NCI-H82 treated with DMSO at 0.1 percent for 48 hours (cell line): ENCODE measurements around the gene MTHFSD.

Experiments used
- DNase-seq: peaks from one replicate; lab custom pipeline; 2025; ENCODE audit not compliant: unreplicated experiment; lab: John Stamatoyannopoulos, UW

The MTHFSD gene

DNA sequence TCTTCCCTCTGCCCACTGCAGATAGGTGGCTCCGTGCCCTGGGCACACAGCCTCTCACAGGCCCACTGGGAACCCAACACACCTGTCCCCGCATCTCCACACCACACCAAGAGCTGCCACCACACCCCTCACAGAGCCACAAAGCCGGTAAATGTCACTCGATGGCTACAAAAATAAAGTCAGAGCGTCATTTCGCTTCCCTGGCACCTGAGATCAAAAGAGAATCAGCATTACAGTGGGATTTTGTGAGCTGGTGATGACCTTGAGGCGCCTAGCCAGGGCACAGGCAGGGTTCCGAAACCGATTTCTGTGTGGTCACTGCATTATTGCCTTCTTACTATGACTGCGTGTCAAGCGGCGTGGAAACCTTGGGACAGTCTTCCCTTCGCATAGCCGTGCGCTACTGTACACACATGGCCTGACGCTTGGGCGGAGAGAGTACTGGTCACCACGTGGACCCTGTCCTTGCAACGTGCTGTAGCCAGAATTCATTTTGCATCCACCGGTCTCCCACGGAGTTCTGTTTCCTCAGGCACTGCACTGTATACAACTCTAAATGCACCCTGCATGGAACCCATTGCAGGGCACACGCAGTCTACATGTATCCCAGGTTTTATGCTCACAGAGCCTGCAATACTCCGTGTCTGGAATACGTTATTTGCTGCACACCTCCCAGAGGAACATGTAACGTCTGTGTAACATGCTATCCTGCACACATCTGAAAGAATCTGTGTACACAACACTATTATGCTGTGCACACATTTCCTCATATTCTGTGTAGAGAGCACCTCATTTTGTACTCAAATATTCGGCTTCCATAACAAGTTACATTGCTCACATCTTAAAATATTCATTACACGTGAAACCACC lies 50.5 kb downstream of the MTHFSD start:
- DNase-seq = no peak

GRCh38 chr16:86503830-86504229 lies 51.2 kb downstream of the MTHFSD start:
- DNase-seq = no peak

GRCh38 chr16:86502856-86503748 lies 51.9 kb downstream of the MTHFSD start:
- DNase-seq = no peak

GRCh38 chr16:86501989-86502855 lies 52.8 kb downstream of the MTHFSD start:
- DNase-seq = no peak

- no peak for DNase-seq
These were observed 54.1 kb downstream of the MTHFSD start for GRCh38 chr16:86500708-86501510.

DNA sequence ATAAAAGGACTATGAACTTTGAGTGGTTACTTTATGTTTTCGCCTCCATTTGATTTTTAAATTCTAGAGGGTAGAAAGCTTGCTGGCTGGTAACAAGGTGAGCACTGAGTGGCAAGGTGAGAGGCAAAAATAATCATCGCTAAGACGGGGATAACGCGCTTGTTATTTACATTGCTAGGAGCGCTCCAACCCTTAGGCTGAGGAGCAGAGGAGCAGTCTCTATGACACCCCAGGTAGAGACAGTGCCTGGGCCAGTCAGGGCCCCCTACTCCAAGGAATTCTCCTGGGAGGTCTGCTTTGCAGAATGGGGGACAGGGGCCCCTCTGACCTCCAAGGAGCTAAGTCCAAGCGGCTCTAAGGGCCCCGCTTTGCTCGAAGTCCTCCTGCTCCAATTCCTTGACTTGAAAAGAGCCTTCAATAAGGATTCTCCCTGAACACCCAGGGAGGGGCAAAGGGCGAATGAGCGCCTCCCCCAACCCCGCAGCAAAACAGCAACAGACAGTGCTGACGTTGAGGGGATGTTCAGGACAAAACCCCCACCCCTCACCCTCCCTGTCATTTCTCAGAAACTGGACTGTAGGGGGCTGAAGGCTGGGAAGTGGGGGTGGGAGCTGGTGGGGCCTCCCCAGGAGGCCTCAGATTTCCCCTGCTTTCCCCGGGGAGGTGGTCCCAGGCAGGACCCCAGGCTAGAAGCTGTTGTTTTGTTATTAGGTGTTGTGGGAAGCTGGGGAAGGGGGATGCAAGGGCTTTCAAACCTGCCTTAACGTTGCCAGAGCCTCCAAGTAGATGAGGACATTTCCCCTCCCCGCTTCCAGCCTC lies 54.9 kb downstream of the MTHFSD start:
- no peak for DNase-seq

- DNase-seq = no peak
These were observed 55.6 kb downstream of the MTHFSD start for GRCh38 chr16:86499440-86499786.

- DNase-seq = no peak
These were observed 56.2 kb downstream of the MTHFSD start for GRCh38 chr16:86498671-86499439.

GRCh38 chr16:86498155-86498670 lies 56.8 kb downstream of the MTHFSD start:
- no peak for DNase-seq

GRCh38 chr16:86497551-86498021 lies 57.4 kb downstream of the MTHFSD start:
- no peak for DNase-seq

- no peak for DNase-seq
These were observed 58.0 kb downstream of the MTHFSD start for GRCh38 chr16:86496929-86497461.

DNA sequence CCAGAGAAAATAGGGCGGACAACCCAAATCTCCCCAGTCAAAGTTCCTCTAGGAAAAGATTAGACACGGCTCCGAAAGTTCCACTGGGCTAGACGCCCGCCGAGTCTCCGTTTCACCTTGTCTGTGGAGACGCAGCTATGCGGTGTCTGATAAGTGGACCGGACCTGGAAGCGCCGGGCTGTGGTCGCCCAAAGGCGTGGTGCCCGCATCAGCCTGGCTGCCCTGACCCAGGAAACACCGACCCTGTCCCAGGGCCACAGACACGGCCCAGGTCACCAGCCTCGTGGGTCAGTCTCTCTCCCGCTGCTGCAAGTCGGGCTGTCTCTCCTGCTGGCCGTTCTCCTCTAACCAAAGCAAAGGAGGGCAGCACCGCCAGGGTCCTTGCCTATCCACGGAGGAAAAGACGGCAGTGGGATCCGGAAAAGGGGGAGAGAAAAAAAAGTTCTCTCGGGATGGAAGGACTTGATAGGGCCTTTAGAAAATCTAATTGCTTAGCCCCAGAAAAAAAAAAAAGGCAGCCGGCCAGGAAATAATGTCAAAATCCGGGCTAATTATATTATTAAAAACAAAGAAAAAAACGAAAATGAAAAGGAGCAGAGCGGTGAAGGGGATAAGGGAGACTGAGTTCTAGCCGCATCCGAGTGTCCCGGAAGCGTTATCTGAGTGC lies 58.6 kb downstream of the MTHFSD start:
- DNase-seq = no peak

- no peak for DNase-seq
These were observed 59.2 kb downstream of the MTHFSD start for GRCh38 chr16:86495756-86496261.

DNA sequence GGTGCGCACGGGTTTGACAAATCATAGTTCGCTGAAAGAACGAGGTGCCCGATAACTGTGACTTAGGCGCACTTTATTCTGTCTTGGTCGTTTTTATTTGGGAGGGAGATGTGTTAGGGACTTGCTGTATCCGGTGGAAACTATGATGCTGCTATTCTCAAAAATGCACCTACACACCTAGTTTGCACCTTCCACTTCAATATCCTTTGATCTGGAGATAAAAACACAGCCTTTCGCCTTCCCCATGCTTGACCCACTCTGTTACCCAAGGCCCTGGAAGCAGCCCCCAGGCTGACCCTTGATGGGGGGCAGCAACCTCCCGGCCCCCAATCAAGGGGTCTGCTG lies 59.7 kb downstream of the MTHFSD start:
- no peak for DNase-seq

DNA sequence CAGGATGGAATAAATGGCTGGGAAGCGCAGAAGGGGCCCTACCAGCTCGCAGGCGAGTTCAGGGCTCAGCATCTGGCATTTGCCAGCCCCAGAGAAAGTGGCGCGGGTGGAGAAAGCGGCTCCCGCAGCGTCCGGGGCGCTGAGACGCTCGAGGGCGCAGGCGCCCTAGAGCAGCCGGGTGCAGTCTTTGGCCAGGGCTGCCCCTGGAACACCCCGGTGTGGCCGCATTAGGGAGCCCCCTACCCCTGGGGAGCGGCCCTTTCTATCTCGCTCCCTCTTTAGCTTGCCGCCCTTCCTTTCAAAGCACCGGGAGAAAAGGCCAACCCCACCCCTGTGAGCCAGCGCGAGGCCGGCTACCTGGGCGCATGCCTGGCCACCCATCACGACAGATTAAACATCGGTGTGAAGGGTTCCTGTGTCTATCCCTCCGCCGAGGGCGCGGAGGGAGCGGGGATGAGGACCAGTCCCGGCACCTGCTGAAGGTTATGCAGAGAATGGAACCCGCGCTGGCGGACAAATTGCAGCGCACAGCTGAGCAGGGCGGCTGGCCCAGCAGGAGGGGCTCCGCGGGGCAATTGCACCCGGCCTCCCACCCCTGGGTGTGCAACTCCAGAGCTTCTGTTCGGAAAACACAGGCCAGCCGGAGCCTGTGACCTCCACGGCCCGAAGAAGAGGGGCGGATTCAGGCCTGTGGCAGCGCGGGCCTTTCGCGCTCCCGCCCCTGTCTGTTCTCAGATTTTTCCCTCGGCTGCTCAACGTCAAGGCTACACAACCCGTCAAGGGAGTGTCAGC lies 60.3 kb downstream of the MTHFSD start:
- DNase-seq = no peak

DNA sequence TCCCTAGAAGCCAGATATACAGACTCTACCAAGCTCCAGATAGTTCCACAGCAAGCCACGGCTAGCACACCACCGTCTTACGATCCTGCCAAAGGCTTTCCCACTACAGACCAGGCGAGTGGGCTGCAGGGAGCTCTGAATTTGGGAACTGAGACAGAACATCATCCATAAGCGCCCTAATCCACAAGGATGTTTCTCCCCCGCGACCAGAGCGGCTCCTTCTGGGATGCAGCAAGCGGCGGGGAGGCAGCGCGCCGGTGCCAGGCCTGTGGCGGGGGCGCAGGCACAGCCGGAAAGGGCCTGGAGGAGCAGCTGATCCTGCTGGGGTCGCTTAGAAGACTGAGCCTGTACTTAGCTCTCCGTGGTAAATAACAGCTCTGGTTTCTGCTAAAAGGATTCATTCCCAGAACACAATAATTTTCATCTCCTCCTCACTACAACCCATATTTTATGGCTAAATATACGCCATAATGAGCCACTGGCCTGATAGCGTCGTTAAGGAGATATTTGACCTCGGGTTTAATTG lies 60.9 kb downstream of the MTHFSD start:
- DNase-seq = no peak
